ENCODE data around the gene MRM2.

Gene MRM2

DNA sequence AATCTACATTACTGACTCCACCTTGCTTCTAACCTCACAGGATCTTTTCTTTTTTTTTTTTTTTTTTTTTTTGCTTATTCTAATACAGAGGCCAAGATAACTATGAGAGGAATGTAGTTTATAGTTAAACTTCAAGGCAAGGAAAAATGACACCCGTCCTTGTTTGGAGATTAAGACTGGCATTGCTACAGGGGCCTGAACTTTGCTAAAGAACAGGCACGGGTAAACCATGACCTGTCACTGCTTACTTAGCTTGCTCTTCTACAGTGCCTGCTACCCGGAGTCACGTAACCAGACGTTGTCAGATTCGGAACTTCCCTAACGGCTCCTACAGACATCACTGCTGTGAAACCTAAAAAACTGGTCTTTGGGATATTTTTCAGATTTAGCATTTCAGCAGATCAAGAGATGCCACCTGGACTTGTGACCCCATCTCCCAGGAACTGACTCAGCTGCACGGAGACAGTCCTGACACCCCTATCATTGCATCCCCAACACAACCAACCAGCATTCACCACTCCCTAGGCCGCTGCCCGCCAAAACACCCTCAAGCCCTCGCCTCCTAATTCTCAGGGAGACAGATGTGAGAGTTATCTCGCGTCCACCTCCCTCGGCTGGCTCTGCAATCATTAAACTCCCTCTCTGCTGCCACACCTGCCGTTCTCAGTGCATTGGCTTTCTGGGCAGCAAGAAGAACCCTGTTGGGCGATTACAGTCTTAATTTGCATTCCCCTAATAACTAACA lies 36.8 kb downstream of the MRM2 start:
- DNase-seq = no peak
- Histone ChIP-seq H3K36me3 (replicated peaks) (peaks cover 6% of the 10 kb centered on the region), H3K27me3 (replicated peaks) (no peaks in the 10 kb centered on the region), H3K4me3 (ENCODE audit: low read depth, low read length) (no peak overlapping the region), H3K27ac (no peak overlapping the region)
- TF ChIP-seq, protein P1, sequence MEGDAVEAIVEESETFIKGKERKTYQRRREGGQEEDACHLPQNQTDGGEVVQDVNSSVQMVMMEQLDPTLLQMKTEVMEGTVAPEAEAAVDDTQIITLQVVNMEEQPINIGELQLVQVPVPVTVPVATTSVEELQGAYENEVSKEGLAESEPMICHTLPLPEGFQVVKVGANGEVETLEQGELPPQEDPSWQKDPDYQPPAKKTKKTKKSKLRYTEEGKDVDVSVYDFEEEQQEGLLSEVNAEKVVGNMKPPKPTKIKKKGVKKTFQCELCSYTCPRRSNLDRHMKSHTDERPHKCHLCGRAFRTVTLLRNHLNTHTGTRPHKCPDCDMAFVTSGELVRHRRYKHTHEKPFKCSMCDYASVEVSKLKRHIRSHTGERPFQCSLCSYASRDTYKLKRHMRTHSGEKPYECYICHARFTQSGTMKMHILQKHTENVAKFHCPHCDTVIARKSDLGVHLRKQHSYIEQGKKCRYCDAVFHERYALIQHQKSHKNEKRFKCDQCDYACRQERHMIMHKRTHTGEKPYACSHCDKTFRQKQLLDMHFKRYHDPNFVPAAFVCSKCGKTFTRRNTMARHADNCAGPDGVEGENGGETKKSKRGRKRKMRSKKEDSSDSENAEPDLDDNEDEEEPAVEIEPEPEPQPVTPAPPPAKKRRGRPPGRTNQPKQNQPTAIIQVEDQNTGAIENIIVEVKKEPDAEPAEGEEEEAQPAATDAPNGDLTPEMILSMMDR (IDR thresholded peaks at IDR 0.05; ENCODE audit: low read depth, low read length, missing control alignments) = no peak
- in situ Hi-C loops (cut with HindIII; ENCODE audit: low pct_ligation_motif_present, low sequenced_read_pairs) = no loop called here

DNA sequence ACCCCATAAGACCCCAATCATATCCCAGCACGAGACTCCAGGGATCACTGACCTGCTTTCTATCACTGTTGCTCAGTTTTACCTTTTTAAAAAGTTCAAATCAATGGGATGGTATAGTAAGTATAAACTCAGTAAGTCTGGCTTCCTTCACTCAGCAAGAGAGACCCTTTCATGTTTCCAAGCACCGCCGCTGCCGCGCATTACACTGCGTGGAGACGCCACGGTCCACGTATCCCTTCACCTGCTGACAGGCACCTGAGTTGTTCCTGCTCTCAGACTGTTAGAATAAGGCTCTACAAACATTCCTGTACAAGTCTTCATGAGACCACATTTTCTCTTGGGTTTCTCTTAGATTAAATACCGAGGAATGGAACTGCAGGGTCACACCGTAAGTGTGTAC lies 37.6 kb downstream of the MRM2 start:
- TF ChIP-seq, protein P1 (IDR thresholded peaks at IDR 0.05; ENCODE audit: low read depth, low read length, missing control alignments) = no peak
- in situ Hi-C loops (cut with HindIII; ENCODE audit: low pct_ligation_motif_present, low sequenced_read_pairs) = no loop called here
- DNase-seq = no peak
- Histone ChIP-seq H3K27me3 (replicated peaks) (no peaks in the 10 kb centered on the region), H3K36me3 (replicated peaks) (peaks cover 7% of the 10 kb centered on the region), H3K4me3 (ENCODE audit: low read depth, low read length) (no peak overlapping the region), H3K27ac (no peak overlapping the region)

- H3K4me3 ChIP-seq (ENCODE audit: low read depth, low read length) = no peak overlapping the region
- DNase-seq = no peak
- peaks cover 7% of the 10 kb centered on the region for H3K36me3 ChIP-seq (replicated peaks)
- H3K27ac ChIP-seq = no peak overlapping the region
- no peaks in the 10 kb centered on the region for H3K27me3 ChIP-seq (replicated peaks)
- TF ChIP-seq, protein P1 (IDR thresholded peaks at IDR 0.05; ENCODE audit: low read depth, low read length, missing control alignments) = no peak
- in situ Hi-C loops (cut with HindIII; ENCODE audit: low pct_ligation_motif_present, low sequenced_read_pairs) = no loop called here
Observed at GRCh38 chr7:2203766-2204300, 38.2 kb downstream of the MRM2 start.

- Histone ChIP-seq H3K27ac (no peak overlapping the region), H3K27me3 (replicated peaks) (no peaks in the 10 kb centered on the region), H3K4me3 (ENCODE audit: low read depth, low read length) (no peak overlapping the region), H3K36me3 (replicated peaks) (peaks cover 7% of the 10 kb centered on the region)
- in situ Hi-C loops (cut with HindIII; ENCODE audit: low pct_ligation_motif_present, low sequenced_read_pairs) = no loop called here
- TF ChIP-seq, protein P1 (IDR thresholded peaks at IDR 0.05; ENCODE audit: low read depth, low read length, missing control alignments) = peak; percentile 15
- DNase-seq = no peak
Observed at GRCh38 chr7:2202901-2203765, 38.9 kb downstream of the MRM2 start.

- TF ChIP-seq, protein P1 (IDR thresholded peaks at IDR 0.05; ENCODE audit: low read depth, low read length, missing control alignments) = no peak
- peaks cover 4% of the 10 kb centered on the region for H3K36me3 ChIP-seq (replicated peaks)
- in situ Hi-C loops (cut with HindIII; ENCODE audit: low pct_ligation_motif_present, low sequenced_read_pairs) = no loop called here
- no peak overlapping the region for H3K4me3 ChIP-seq (ENCODE audit: low read depth, low read length)
- no peak overlapping the region for H3K27ac ChIP-seq
- DNase-seq = no peak
- H3K27me3 ChIP-seq (replicated peaks) = no peaks in the 10 kb centered on the region
Observed at GRCh38 chr7:2202361-2202761, 39.6 kb downstream of the MRM2 start.
